HS-27A (cell line): ENCODE data around the gene PPP6R2.
A peak's percentile ranks its signal among the peaks of the same experiment; 100 is the strongest.
"Not testable (repeated sequence)": the region's sequence is repeated elsewhere in the genome, so short reads cannot be mapped to it uniquely, and the experiment has no call there.

ENCODE experiments used
- DNase-seq: peaks from one replicate; pipeline ENCODE4 v3.0.0-alpha.2; 2012; ENCODE audit warnings: low read depth, missing footprints

PPP6R2 gene

GRCh38 chr22:50341977-50342650 is 1.0 kb upstream of the PPP6R2 start:
- peak; percentile 59 for DNase-seq

- no peak for DNase-seq
Measured at GRCh38 chr22:50343541-50343935, 411 bp downstream of the PPP6R2 start.

DNA sequence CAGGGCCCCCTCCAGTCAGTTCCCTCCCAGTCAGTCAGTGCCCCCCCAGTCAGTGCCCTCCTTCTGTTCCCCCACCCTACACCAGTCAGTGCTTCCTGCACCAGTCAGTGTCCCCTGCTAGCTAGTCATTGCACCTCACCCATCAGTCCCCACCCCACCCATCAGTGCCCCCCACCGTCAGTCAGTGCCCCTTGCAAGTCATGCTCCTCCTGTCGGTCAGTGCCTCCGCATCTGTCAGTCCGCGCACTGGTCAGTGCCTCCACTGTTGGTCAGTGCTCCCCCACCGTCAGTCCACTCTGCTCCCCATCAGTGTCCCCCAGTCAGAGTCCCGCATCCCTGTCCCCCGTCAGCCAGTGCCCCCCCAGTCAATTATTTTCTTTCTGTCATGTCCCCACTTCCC is 3.3 kb downstream of the PPP6R2 start:
- no peak for DNase-seq

DNA sequence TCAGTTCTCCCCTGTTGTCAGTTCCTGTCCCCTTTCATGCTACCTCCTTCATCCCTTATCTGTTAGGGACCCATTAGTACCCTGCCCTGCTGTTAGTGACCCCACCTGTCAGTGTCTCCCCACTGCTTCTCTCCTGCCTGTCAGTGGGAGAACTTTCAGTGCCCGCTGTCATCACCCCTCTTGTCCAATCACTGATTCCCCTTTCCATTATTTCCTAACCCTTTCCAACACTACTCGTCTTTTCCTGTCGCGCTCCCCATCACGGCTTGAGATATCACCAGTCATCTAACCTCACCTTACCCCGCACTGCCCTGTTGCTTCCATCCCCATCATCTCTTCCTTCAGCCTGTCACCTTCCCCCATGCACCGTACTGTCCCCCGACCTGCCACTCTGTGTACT is 4.0 kb downstream of the PPP6R2 start:
- DNase-seq, result no peak

GRCh38 chr22:50348058-50348457 is 4.9 kb downstream of the PPP6R2 start:
- no peak for DNase-seq

DNA sequence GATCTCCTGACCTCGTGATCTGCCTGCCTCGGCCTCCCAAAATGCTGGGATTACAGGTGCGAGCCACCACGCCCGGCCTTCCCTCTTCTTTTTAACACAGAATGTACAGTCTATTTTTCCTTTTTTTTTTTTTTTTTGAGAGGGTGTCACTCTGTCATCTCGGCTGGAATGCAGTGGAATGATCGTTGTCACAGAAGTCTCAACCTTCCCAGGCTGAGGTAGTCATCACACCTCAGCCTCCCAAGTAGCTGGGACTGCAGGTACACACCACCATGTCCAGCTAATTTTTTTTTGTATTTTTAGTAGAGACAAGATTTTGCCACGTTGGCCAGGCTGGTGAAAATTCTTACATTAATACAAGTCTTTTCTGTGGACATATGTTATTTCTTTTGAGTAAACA is 13.1 kb downstream of the PPP6R2 start:
- no peak for DNase-seq

- DNase-seq, result no peak
Measured at GRCh38 chr22:50357222-50357621, 14.1 kb downstream of the PPP6R2 start.

DNA sequence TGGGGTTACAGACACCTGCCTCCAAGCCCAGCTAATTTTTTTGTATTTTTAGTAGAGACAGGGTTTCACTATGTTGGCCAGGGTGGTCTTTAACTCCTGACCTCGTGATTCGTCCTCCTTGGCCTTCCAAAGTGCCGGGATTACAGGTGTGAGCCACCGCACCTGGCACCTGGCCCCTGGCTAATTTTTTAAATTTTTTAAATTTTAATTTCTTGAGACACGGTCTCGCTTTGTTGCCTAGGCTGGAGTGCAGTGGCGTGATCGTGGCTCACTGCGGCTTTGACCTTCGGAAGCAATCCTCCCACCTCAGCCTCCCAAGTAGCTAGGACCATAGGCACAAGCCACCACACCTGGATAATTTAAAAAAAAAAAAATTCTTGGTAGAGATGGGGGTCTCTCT is 14.6 kb downstream of the PPP6R2 start:
- no peak for DNase-seq

- DNase-seq, result no peak
Measured at GRCh38 chr22:50360578-50360977, 17.5 kb downstream of the PPP6R2 start.

DNA sequence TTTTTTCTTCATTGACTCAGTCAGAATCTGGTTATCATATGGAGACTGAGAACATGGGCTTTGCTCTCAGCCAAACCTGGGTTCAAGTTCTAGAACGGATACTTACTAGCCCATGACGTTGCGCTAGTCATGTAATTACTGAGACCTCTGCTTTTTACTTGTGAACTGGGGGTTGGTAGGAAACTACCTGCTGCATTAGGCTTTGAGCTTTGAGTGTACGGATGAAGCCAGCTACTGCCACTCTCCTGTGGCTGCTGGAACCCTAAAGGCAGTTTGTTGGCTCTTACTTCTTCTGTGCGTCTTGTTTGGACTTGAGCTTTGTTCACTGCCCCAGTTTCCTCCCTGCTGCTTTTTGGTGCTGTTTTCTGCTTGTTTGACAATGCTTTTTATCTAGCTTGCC is 18.1 kb downstream of the PPP6R2 start:
- DNase-seq, result no peak

DNA sequence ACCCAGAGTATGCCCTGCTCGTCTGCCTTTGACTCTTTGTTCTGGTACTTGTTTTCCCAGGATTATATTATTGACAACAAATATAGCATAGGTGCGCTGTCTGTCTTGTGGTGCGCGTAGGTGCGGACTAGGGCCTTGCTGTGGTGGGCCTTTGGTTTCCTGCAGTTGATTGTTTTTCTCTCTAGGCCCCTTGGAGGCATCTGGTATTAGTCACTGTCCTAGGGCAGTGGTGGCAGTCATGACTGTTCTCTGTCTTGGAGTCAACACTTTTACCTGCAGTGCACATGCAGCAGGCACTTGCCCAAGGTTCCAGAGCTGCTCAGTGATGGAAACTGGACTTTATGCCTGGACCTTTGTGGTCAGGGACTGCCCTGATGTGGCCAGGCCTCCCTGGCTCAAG is 18.6 kb downstream of the PPP6R2 start:
- DNase-seq, result no peak

GRCh38 chr22:50363166-50363802 is 20.2 kb downstream of the PPP6R2 start:
- no peak for DNase-seq

GRCh38 chr22:50363803-50364194 is 20.7 kb downstream of the PPP6R2 start:
- DNase-seq, result not testable (repeated sequence)

- no peak for DNase-seq
Measured at GRCh38 chr22:50367778-50368500, 24.8 kb downstream of the PPP6R2 start.

- DNase-seq, result no peak
Measured at GRCh38 chr22:50371101-50371648, 28.0 kb downstream of the PPP6R2 start.

GRCh38 chr22:50376085-50376651 is 33.0 kb downstream of the PPP6R2 start:
- DNase-seq, result no peak

DNA sequence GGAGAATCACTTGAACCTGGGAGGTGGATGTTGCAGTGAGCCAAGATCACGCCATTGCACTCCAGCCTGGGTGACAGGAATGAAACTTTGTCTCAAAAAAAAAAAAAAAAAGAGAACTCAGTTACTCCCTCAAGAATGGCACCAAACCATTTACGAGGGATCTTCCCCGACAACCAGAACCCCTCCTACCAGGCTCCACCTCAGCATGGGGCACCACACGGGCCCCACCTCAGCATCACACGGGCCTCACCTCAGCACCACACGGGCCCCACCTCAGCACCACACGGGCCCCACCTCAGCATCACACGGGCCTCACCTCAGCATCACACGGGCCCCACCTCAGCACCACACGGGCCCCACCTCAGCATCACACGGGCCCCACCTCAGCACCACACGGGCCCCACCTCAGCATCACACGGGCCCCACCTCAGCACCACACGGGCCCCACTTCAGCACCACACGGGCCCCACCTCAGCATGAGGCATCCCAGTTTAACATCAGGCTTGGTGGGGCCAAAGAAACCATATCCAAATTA is 38.0 kb downstream of the PPP6R2 start:
- not testable (repeated sequence) for DNase-seq

DNA sequence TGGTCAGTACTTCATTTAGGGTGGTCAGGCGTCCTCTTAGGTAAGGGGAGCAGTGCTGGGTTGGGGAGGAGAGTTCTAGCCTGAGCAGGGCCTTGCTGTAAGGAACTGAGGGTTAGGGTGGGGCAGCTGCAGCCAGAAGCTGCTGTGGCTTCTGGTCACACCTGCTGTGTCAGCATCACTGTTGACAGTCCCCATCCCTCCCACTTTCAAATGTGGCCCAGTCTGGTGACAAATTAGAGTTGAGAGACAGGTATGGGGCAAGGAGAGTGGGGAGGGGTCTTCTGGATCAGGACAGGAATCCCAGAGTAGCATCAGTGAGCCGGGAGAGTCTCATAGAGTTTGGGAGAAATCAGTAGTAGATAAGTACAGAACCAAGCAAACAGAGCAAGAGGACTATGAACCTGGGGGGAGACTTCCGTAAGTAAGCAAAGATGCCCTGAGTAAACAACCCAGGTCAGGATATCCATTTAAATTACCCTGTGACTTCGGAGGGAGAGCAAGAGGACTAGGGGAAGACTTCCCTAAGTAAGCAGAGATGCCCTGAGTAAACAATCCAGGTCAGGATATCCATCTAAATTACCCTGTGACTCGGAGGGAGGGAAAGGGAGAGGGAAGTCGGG is 53.7 kb downstream of the PPP6R2 start:
- no peak for DNase-seq

DNA sequence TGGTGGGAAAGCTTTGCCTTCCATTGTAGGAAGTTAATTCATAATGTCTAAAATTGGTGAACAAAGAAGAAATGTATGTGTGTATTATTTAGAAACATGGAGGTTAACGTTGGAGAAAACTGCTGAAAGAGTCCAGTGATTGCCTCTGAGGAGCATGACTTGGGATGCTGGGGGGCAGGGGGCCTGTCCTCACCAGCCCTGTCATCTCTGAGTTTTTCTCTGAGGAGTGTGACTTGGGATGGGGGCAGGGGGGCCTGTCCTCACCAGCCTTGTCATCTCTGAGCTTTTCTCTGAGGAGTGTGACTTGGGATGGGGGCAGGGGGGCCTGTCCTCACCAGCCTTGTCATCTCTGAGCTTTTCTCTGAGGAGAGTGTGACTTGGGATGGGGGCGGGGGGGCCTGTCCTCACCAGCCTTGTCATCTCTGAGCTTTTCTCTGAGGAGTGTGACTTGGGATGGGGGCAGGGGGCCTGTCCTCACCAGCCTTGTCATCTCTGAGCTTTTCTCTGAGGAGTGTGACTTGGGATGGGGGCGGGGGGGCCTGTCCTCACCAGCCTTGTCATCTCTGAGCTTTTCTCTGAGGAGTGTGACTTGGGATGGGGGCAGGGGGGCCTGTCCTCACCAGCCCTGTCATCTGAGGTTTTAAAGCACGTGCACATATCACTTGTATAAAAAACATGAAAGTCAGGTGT is 54.4 kb downstream of the PPP6R2 start:
- not testable (repeated sequence) for DNase-seq

GRCh38 chr22:50398831-50399648 is 55.9 kb downstream of the PPP6R2 start:
- no peak for DNase-seq
